Activated B cell treated with CpG ODN at 0.5 μM for 24 hours (primary cell): Measurements from ENCODE around the gene TUBB1. TPM values are rescaled to one million over a fixed set of nuclear protein-coding genes. Genes with fewer than 3 reads are reported as not detected.
A peak's percentile ranks its signal among the peaks of the same experiment; 100 is the strongest.

ENCODE experiments used
- ATAC-seq: fragments of 200-7000 bp; cut with Tn5 transposase; one replicate; pipeline ENCODE4 v1.10.0; 2021; ENCODE audit warnings: low read depth, mild to moderate bottlenecking, moderate library complexity
- CTCF ChIA-PET: fragments of 350-600 bp; sonication (Branson Sonifier 250); formaldehyde crosslinking; loops from one replicate; lab custom pipeline; 2021; ENCODE audit warnings: antibody characterized with exemption; lab: Charles Lee
- POLR2A ChIA-PET: fragments of 350-600 bp; sonication (Branson Sonifier 250); formaldehyde crosslinking; loops from one replicate; lab custom pipeline; 2021; ENCODE audit warnings: antibody characterized with exemption; lab: Charles Lee
- DNase-seq: peaks from one replicate; pipeline ENCODE4 v3.0.0; 2022
- H3K27ac Mint-ChIP-seq: one replicate; pipeline ENCODE4 v1.8.0; 2020; ENCODE audit warnings: mixed read lengths
- H3K27me3 Mint-ChIP-seq: one replicate; pipeline ENCODE4 v1.8.0; 2021; ENCODE audit warnings: mixed read lengths
- H3K36me3 Mint-ChIP-seq: one replicate; pipeline ENCODE4 v1.8.0; 2021; ENCODE audit warnings: low read depth, mixed read lengths
- H3K4me1 Mint-ChIP-seq: one replicate; pipeline ENCODE4 v1.8.0; 2021; ENCODE audit warnings: mixed read lengths
- H3K4me3 Mint-ChIP-seq: one replicate; pipeline ENCODE4 v1.8.0; 2020; ENCODE audit warnings: mild to moderate bottlenecking, mixed read lengths
- H3K9me3 Mint-ChIP-seq: one replicate; pipeline ENCODE4 v1.8.0; 2020; ENCODE audit warnings: mixed read lengths
- intact Hi-C: fragments of 100-400 bp; cut with micrococcal nuclease; formaldehyde crosslinking; loops from one replicate; pipeline ENCODE4 v1.15.1; 2024
- total RNA-seq: library from RNA; stranded (reverse); gene quantifications from 2 replicates; pipeline ENCODE4 v1.2.3, GENCODE V29; 2022
- TF ChIP-seq, protein P1 (sequence below): fragments of 200-600 bp; IDR thresholded peaks from one replicate; pipeline ENCODE4 v1.8.0; 2022; ENCODE audit warnings: antibody characterized with exemption, mild to moderate bottlenecking

Gene TUBB1
- total RNA-seq, 1 donor from 2014 or later: 0.09 TPM

DNA sequence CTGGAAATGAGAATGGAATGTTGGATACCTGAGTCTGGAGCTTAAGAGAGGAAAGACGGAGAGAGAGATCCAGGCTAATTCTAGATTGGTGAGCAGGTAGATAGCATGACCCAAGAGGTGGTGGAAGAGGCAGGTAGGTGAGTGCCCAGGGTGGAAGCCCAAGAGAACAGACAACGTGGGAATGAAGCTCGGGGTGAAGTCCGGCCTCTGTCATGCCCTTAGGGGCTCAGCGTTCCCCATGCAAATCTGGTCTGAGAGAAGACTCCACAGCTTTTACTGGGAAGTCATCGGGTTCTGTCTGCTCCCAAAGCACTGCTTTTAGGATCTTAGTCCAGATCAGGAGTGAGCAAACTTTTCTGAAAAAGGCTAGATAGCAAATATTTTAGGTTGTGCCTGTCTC is 34.5 kb upstream of the TUBB1 start:
- intact Hi-C loops: loop anchor here (5.0 kb wide), 2 partner anchors 47 to 238 kb away; no protein-coding TSS in a partner anchor
- ChIA-PET POLR2A (interaction anchor here (1.0 kb wide), 1 partner anchor 48 kb away, joined by 3 read pairs; the partner anchor contains the start of gene ATP5F1E), CTCF (no interaction called here)
- peaks cover 31% of the 10 kb centered on the region for H3K4me1 Mint-ChIP-seq
- H3K4me3 Mint-ChIP-seq: no peak overlapping the region
- H3K27me3 Mint-ChIP-seq: no peaks in the 10 kb centered on the region
- no peaks in the 10 kb centered on the region for H3K9me3 Mint-ChIP-seq
- TF ChIP-seq, protein P1, sequence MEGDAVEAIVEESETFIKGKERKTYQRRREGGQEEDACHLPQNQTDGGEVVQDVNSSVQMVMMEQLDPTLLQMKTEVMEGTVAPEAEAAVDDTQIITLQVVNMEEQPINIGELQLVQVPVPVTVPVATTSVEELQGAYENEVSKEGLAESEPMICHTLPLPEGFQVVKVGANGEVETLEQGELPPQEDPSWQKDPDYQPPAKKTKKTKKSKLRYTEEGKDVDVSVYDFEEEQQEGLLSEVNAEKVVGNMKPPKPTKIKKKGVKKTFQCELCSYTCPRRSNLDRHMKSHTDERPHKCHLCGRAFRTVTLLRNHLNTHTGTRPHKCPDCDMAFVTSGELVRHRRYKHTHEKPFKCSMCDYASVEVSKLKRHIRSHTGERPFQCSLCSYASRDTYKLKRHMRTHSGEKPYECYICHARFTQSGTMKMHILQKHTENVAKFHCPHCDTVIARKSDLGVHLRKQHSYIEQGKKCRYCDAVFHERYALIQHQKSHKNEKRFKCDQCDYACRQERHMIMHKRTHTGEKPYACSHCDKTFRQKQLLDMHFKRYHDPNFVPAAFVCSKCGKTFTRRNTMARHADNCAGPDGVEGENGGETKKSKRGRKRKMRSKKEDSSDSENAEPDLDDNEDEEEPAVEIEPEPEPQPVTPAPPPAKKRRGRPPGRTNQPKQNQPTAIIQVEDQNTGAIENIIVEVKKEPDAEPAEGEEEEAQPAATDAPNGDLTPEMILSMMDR: no peak
- peaks cover 43% of the 10 kb centered on the region for H3K36me3 Mint-ChIP-seq
- peak overlapping the region; percentile 66 for H3K27ac Mint-ChIP-seq
- DNase-seq (no peak), ATAC-seq (no peak)

DNA sequence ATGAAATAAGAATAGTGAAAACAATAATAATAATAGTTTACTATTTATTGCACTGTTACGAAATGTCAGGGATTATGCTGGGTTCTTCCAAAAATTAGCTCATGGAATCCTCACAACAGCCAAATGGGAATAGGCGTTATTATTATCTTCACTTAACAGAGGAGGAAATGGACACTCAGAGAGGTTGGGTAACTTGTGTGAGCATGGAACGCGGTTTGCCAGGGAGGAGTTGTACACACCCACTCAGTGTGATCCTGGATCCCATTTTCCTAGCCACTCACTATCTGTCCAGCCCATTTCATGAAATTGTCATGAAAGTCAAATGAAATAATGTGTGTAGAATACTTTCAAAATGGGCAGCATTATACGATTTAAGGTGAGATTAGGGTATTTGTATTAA is 33.6 kb upstream of the TUBB1 start:
- TF ChIP-seq, protein P1: no peak
- no peaks in the 10 kb centered on the region for H3K9me3 Mint-ChIP-seq
- POLR2A ChIA-PET: no interaction called here
- H3K36me3 Mint-ChIP-seq: peaks cover 50% of the 10 kb centered on the region
- no peaks in the 10 kb centered on the region for H3K27me3 Mint-ChIP-seq
- no peak for DNase-seq
- peaks cover 31% of the 10 kb centered on the region for H3K4me1 Mint-ChIP-seq
- H3K27ac Mint-ChIP-seq: peak overlapping the region; percentile 18
- no peak for ATAC-seq
- CTCF ChIA-PET: no interaction called here
- intact Hi-C loops: no loop called here
- no peak overlapping the region for H3K4me3 Mint-ChIP-seq

DNA sequence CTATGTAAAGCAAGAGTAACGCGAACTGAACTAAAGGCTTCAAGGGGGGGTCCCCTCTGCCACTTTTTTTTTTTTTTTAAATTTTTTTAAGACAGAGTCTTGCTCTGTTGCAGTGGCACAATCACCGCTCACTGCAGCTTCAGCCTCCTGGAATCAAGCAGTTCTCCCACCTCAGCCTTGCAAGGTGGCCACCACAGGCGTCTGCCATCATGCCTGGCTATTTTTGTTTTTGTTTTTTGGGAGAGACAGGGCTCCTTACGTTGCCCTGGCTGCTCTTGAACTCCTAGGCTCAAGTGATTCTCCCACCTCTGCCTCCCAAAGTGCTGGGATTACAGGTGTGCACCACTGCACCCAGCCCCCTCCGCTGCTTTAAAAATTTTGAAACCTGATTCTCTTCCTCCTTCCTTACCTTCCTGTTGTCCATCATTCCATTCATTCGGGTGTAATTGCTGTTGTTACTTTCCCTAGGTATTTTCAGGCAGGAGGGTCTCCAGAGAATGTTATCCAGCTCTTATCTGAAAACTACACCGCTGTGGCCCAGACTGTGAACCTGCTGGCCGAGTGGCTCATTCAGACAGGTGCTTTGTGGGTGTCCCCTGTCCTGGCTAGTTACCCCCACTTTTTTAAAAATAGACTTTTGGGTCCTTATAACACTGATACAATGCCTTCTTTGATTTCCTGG is 32.8 kb upstream of the TUBB1 start:
- Mint-ChIP-seq H3K36me3 (peaks cover 58% of the 10 kb centered on the region), H3K27ac (peak overlapping the region; percentile 43), H3K9me3 (no peaks in the 10 kb centered on the region), H3K4me3 (no peak overlapping the region), H3K27me3 (no peaks in the 10 kb centered on the region), H3K4me1 (peaks cover 31% of the 10 kb centered on the region)
- ChIA-PET CTCF (no interaction called here), POLR2A (interaction anchor here (0.6 kb wide), 1 partner anchor 18 kb away, joined by 3 read pairs; no protein-coding TSS in a partner anchor)
- intact Hi-C loops: no loop called here
- TF ChIP-seq, protein P1: no peak
- no peak for ATAC-seq
- DNase-seq: no peak

DNA sequence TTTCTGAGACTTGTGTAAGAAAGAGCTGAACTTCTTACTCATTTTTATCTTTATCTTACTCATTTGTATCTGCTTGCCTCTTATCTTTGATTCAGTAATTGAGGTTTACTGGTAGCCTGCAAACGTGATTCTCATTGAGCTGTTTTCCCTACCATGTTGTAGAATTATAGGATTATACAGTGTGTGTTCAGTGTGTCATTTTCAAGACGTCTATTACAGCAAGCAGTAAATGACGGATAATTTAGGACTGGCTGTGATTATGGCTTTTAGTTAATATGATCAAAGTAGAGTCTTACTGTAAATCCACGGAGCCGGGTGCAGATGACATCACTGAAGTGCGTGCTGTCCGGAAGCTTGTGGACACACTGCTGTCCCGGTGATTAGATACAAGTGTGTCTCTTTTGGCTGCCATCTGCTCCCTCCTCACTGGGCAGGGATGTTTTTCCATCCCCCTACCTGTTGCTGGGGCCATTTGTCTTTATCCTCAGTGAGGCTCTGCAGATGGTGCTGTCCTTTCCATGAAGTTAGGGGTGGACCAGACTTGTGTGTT is 32.2 kb upstream of the TUBB1 start:
- H3K27ac Mint-ChIP-seq: peak overlapping the region; percentile 43
- H3K4me1 Mint-ChIP-seq: peaks cover 28% of the 10 kb centered on the region
- no peak for ATAC-seq
- TF ChIP-seq, protein P1: no peak
- no peak for DNase-seq
- no peak overlapping the region for H3K4me3 Mint-ChIP-seq
- H3K27me3 Mint-ChIP-seq: no peaks in the 10 kb centered on the region
- CTCF ChIA-PET: no interaction called here
- POLR2A ChIA-PET: no interaction called here
- intact Hi-C loops: no loop called here
- H3K9me3 Mint-ChIP-seq: no peaks in the 10 kb centered on the region
- H3K36me3 Mint-ChIP-seq: peaks cover 61% of the 10 kb centered on the region

DNA sequence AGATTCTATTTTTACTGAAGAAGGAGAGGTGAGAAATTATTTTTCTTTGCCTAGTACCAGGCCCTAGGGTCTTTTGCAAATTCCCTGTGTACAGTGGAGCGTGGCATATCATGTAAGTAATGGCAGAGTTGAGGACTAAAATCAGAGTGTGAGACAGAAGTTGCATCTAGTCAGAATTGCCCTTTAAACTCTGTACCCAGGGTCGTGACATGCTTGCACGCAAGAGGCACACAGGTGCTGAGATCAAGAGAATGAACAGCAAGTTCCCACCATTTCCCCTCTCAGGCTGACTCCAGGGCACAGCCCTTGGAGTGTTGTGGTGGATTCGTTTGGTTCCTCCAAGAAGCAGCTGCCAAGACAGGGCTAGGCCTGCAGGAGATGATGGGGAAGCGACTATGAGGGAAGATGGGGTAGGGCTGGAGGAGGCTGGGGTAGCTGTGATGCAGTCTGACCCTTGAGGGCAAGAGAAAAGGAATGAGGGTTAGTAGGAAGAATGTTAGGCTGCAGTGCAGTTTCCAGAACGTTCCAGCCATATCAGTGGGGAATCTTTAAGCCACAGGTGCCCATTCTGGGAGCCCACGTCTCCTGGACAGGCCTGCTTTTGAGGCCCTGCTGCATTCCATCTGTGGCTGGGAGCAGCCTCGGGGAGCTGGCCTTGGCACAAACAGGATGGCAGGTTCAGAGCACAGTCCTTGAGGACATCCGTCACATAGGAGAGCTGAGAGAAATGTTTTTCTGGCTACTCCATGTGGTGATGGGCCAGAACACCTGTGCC is 31.3 kb upstream of the TUBB1 start:
- POLR2A ChIA-PET: interaction anchor here (0.7 kb wide), 1 partner anchor 87 kb away, joined by 4 read pairs; no protein-coding TSS in a partner anchor
- ATAC-seq (no peak), DNase-seq (no peak)
- peaks cover 70% of the 10 kb centered on the region for H3K36me3 Mint-ChIP-seq
- H3K4me3 Mint-ChIP-seq: no peak overlapping the region
- H3K27ac Mint-ChIP-seq: peak overlapping the region; percentile 43
- intact Hi-C loops: no loop called here
- CTCF ChIA-PET: no interaction called here
- TF ChIP-seq, protein P1: no peak
- no peaks in the 10 kb centered on the region for H3K9me3 Mint-ChIP-seq
- H3K4me1 Mint-ChIP-seq: peaks cover 26% of the 10 kb centered on the region
- H3K27me3 Mint-ChIP-seq: no peaks in the 10 kb centered on the region
